MM.1S (cell line): ENCODE measurements around the gene CARMIL1.

Experiments
- CTCF ChIP-seq: fragments of 300-600 bp; sonication (generic); IDR thresholded peaks from 2 replicates; pipeline ENCODE4 v1.5.1; 2016; ENCODE audit warnings: antibody characterized with exemption, low read length, mixed read lengths
- EZH2 ChIP-seq: fragments of 300-600 bp; sonication (generic); optimal IDR thresholded peaks from 2 replicates; pipeline ENCODE3; 2017; ENCODE audit warnings: low read depth, mild to moderate bottlenecking, antibody characterized with exemption, low read length, mixed read lengths
- EZH2phosphoT487 ChIP-seq: fragments of 300-600 bp; sonication (generic); IDR thresholded peaks from 2 replicates; pipeline ENCODE4 v1.6.1; 2018; ENCODE audit warnings: antibody characterized with exemption, low read length

GRCh38 chr6:25550631-25551030 lies 271.5 kb downstream of the CARMIL1 start:
- TF ChIP-seq CTCF (no peak), EZH2 (no peak), EZH2phosphoT487 (no peak)
